Mesodermal cell (in vitro differentiated cells): ENCODE results near the gene DRAP1.
"Not testable (repeated sequence)": the region's sequence is repeated elsewhere in the genome, so short reads cannot be mapped to it uniquely, and the experiment has no call there.

Source experiments
- H3K27ac ChIP-seq: 2 replicates; pipeline ENCODE4 v1.7.0; 2013; ENCODE audit warnings: mild to moderate bottlenecking, low read depth, low read length, moderate library complexity; ENCODE audit not compliant: severe bottlenecking
- H3K36me3 ChIP-seq: 2 replicates; pipeline ENCODE4 v1.7.1; 2013; ENCODE audit warnings: mild to moderate bottlenecking, low read length, moderate library complexity; ENCODE audit not compliant: control insufficient read depth, insufficient read depth
- H3K4me1 ChIP-seq: one replicate; pipeline ENCODE4 v1.7.1; 2013; ENCODE audit warnings: mild to moderate bottlenecking, low read length; ENCODE audit not compliant: insufficient read depth, control insufficient read depth, poor library complexity, severe bottlenecking
- H3K4me3 ChIP-seq: 2 replicates; pipeline ENCODE4 v1.7.0; 2013; ENCODE audit warnings: low read length, control low read depth, mild to moderate bottlenecking; ENCODE audit not compliant: insufficient read depth, poor library complexity, severe bottlenecking; ENCODE audit errors: extremely low read depth
- H3K9me3 ChIP-seq: 2 replicates; pipeline ENCODE4 v1.7.1; 2013; ENCODE audit warnings: mild to moderate bottlenecking, low read length, moderate library complexity; ENCODE audit not compliant: control insufficient read depth
- WGBS, 2 experiments: methylation state at CpG; one replicate each; pipeline ENCODE4 v1.1.5; 2013; ENCODE audit warnings: missing lambda C conversion rate in 2 of 2; ENCODE audit not compliant: insufficient coverage in 2 of 2; 5-methylcytosine and 5-hydroxymethylcytosine counted together

The DRAP1 gene

DNA sequence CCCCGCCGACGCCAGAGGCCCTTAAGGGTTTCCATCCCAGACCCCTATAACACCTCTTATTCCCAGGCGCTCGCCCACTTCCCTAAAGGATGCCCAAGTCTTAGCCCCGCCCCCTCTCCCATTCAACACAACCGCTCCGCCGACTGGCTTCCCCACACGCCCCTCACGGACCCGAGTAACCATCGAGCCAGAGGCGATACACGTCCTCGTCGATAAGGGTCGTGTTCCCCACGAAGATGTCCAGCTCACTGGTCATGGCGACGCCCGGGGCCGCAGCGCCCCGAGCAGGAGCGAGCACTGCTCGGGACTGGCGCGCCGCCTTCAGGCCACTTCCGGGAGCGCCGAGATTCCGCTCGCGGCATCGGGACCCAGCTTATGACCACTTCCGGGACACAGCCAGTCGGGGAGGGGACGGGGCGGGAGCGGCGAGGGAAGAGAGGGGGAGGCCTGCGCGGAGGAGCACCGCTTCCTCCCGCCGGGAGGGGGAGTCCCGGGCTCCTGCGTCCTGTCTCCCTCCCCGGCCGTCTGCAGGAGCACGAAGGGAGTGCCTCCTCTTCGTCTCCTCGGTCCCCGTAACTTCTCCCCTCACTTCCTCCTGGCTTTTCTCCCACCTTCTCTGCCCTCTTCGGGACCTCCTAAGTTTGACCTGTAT, 30.9 kb upstream of the DRAP1 start, which contains the start of gene FIBP:
Gene FIBP, minus strand, starts transcription at position 309 of the 652 bp plus-strand sequence. Its CDS starts 53 bp downstream, at position 256.
- Histone ChIP-seq H3K9me3 (no peaks in the 10 kb centered on the region), H3K4me1 (peaks cover 37% of the 10 kb centered on the region)
- WGBS, 2 experiments: 0% methylated on average over 45 to 55 of the region's 57 CpGs

DNA sequence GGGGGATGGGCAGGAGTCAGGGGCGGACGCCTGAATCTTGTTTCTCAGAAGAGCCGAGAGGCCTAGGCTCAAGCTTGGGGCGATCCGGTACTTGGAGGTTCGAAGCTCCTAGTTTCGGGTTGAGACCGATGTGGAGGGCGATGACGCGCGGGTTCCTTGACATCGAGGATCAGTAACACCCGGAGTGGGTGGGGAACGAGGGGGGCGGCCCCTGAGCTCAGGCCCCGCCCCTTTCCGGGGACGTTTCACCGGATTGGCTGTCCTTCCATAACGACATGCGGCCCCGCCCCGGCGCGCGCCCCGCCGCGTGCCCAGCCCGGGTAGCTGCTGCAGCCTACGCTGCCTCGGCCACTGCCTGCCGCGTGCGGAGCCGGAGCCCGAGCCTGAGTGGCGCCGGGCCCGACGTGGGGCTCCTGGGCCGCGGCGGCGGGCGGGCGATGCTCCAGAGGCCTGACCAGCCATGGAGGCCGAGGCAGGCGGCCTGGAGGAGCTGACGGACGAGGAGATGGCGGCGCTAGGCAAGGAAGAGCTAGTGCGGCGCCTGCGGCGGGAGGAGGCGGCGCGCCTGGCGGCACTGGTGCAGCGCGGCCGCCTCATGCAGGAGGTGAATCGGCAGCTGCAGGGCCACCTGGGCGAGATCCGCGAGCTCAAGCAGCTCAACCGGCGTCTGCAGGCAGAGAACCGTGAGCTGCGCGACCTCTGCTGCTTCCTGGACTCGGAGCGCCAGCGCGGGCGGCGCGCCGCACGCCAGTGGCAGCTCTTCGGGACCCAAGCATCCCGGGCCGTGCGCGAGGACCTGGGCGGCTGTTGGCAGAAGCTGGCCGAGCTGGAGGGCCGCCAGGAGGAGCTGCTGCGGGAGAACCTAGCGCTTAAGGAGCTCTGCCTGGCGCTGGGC, 28.7 kb upstream of the DRAP1 start, which contains the start of gene CCDC85B:
Gene CCDC85B, plus strand, starts transcription at position 350 of the 895 bp plus-strand sequence. Its CDS starts 111 bp downstream, at position 461.
- peak within 1 kb of the TSS; percentile 59 for H3K4me3 ChIP-seq
- H3K36me3 ChIP-seq: peaks cover 49% of the 10 kb centered on the region
- WGBS, 2 experiments: 0 to 1% methylated on average over 63 to 88 of the region's 94 CpGs
- peaks cover 48% of the 10 kb centered on the region for H3K4me1 ChIP-seq
- H3K9me3 ChIP-seq: no peaks in the 10 kb centered on the region
- H3K27ac ChIP-seq: peak within 1 kb of the TSS; percentile 78

More for the DNA sequence above, 30.9 kb upstream of the DRAP1 start, which contains the start of gene FIBP:
- Histone ChIP-seq H3K4me3 (peak within 1 kb of the TSS; percentile 67), H3K36me3 (peaks cover 55% of the 10 kb centered on the region), H3K27ac (peak within 1 kb of the TSS; percentile 96)

DNA sequence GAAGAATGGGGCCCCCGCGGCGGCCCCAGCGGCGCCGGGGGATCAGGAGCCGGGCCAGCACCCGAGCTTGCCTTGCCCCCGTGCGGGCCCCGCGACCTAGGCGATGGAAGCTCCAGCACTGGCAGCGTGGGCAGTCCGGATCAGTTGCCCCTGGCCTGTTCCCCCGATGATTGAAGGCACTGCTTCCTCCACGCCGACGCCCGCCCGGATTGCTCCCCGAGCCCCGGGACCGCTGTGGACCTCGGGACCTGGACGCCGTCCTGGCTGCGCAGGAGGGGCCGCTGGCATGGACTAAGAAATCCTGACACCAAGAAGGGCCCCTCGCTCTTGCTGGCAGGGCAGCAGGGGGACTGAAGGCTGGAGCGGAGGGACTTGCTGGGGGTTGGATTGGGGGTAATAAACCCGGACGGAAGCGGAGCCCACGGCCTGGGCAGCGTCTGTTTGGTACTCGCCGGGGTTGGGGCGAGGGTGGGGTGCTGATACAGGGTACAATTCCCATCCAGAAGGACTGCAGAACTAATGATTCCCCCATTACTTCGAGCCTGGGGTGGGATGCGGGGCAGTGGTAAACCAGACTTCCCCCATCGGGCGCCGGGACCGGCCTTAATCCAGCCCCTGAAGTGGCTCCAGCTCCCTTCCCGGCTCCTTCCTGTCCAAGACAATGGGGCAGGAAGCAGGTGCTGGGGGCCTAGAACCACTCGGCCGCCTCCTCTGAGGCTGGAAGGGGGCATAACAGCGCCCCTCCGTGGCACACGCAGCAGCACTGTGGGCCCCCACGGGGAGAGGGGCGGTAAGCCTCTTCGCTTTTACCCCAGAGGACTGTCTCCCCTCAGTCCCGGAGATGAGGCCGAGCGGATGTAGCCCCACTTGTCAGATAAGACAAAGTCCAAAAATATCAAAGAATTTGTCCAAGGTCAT, 27.7 kb upstream of the DRAP1 start:
- H3K4me1 ChIP-seq: peaks cover 50% of the 10 kb centered on the region
- 2 to 10% methylated on average over 43 to 45 of the region's 57 CpGs for WGBS, 2 experiments
- H3K36me3 ChIP-seq: peaks cover 49% of the 10 kb centered on the region
- peak overlapping the region; percentile 59 for H3K4me3 ChIP-seq
- H3K27ac ChIP-seq: peak overlapping the region; percentile 78
- H3K9me3 ChIP-seq: no peaks in the 10 kb centered on the region

DNA sequence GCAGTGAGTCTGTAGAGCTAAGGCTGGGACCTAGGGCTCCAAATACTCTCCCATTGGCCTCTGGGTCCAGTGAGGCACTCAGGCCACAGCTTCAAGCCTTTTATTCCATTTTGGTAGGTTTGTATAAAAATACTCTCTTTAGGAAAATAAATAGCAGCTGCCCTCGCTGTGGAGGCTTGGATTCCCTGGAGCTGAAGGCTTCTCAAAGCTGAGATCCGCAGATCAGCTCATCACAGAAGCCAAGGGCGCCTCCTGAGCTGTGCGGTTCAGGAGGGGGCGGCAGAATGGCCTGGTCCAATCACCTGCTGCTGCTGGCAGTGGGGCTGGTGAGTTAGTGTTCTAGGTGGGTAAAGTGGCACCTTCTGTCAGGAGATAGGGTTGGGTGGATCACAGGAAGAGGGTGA, 27.1 kb upstream of the DRAP1 start:
- not testable (repeated sequence) for H3K9me3 ChIP-seq
- peak overlapping the region; percentile 59 for H3K4me3 ChIP-seq
- peaks cover 49% of the 10 kb centered on the region for H3K36me3 ChIP-seq
- peaks cover 49% of the 10 kb centered on the region for H3K4me1 ChIP-seq
- H3K27ac ChIP-seq: peak overlapping the region; percentile 78
- 90 to 92% methylated on average over 5 of the region's 5 CpGs for WGBS, 2 experiments

DNA sequence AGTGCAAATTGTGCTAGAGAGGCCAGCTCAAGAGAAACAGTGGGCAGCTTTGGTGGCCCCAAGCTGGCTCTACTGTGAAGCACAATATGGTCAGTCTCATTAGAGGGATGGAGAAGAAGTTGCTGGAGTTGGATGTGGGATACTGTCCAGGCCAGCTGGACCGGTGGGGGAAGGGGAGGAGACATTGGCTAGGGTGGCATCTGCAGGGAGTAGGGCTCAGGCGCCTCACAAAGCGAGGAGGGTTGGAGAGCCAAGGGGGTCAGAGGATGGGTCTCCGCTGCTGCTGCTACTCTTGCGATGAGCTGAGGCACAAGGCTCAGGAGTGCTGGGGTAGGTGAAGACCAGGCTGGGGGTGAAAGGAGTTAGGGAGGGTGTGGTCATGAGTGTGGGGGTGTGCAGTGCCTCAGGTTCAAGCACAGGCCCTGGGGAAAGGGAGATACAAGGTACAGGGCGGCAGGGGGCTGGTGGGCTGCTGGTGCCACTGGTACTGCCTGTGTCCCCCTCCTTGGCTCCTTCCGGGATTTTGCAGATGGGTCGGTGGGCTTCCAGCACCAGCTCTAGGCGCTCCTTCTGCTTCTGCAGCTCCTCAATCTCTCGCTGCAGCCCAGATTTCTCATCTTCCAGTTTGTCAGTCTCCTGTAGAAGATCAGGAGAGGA, 26.4 kb upstream of the DRAP1 start:
- Histone ChIP-seq H3K36me3 (peaks cover 53% of the 10 kb centered on the region), H3K4me1 (peaks cover 45% of the 10 kb centered on the region), H3K4me3 (no peak overlapping the region), H3K9me3 (no peaks in the 10 kb centered on the region), H3K27ac (no peak overlapping the region)
- 87 to 90% methylated on average over 8 of the region's 10 CpGs for WGBS, 2 experiments

DNA sequence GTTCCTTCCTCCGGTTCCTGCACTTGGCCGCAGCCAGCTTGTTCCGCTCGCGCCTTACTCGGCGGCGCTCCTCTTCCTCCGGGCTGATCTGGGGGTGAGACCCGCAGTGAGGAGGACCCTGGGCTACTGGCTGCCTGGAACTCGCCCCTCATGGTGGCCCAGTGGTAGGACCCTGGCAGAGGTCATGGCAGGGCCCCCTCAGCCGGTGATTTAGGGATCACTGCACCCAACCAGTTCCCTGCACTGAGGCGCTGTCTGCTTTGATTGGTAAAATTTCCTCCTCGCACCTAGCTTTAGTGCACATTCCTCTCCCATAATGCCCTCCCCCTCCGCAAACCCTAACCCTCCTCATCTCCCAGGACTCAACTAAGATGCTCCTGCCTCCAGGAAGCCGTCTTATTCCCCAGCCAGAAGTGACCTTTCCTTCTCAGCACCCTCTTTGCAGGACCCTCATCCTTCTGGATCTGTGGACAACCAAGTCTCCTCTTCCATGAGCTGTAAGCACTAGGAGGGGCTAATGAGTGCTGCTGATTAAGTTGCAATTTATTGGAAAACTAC, 25.1 kb upstream of the DRAP1 start:
- 92 to 95% methylated on average over 7 to 14 of the region's 16 CpGs for WGBS, 2 experiments
- Histone ChIP-seq H3K4me1 (peaks cover 45% of the 10 kb centered on the region), H3K9me3 (no peaks in the 10 kb centered on the region), H3K4me3 (no peak overlapping the region), H3K36me3 (peaks cover 58% of the 10 kb centered on the region), H3K27ac (no peak overlapping the region)

DNA sequence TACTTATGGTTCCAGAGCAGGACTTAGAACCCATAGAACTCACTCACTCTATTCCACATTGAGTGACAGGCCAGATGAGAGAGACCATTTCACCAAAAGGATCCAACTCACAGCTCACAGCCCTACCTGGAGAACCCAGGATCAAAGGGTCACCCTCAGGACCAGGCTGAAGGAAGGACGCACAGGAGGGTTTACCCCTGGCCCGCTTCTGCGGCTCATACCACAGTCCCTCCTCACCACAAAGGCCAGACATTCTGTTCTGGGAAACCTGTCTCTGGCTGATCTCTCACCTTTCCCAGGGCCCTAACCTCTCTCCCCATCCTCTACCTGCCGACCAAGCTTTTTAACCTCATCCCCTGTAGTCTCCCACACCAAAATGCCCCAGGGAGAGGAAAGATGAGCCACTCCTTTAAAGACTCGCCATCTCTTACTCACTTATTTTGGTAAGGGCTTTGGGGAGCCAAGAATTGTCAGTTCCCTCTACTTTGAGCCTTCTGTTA, 23.7 kb upstream of the DRAP1 start:
- Histone ChIP-seq H3K9me3 (no peaks in the 10 kb centered on the region), H3K4me3 (no peak overlapping the region), H3K4me1 (peaks cover 34% of the 10 kb centered on the region), H3K36me3 (peaks cover 58% of the 10 kb centered on the region), H3K27ac (no peak overlapping the region)
- WGBS, 2 experiments: 86 to 100% methylated on average over 2 to 3 of the region's 5 CpGs

DNA sequence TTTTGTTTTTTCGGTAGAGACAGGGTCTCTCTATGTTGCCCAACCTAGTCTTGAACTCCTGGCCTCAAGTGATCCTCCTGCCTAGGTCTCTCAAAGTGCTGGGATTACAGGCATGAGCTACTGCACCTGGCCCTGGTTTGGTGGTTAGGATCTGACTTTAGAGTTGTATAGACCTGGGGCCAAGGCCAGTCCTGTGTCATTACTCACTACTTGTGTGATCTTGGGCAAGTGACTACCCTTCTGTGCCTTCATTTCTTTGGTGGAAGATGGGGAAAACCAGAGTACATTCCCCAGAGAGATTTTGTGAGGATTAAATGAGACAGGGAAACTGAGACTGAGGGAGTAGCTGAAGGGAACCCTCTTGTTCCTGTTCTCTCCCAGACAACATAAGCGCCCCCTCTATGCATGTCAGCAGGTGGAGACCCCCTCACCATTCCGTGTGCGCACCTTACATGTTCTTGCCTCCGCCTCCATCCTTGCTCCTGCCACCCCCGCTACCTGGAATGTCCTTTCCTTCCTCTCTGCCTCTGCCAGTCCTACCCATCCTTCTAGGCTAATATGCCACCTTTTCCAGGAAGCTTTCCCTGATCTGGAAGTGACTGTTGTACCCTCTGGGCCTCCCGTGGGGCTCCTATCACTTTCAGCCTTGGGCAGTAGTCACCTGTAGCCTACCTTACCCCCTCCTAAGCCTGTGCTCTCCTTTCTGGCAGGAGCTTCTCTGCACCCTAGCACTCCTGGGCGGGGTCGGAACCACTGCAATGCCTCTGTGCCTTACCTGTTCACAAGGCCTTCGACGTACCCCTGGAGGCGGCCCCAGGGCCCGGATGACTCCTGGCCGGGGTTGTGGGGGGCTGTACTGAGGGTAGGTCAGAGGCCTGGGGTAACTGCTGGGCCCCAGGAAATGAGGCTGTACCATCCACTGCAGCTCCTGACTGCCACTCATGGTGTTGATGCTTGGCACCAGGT, 22.9 kb upstream of the DRAP1 start:
- Histone ChIP-seq H3K27ac (no peak overlapping the region), H3K36me3 (peaks cover 58% of the 10 kb centered on the region), H3K4me3 (no peak overlapping the region)

DNA sequence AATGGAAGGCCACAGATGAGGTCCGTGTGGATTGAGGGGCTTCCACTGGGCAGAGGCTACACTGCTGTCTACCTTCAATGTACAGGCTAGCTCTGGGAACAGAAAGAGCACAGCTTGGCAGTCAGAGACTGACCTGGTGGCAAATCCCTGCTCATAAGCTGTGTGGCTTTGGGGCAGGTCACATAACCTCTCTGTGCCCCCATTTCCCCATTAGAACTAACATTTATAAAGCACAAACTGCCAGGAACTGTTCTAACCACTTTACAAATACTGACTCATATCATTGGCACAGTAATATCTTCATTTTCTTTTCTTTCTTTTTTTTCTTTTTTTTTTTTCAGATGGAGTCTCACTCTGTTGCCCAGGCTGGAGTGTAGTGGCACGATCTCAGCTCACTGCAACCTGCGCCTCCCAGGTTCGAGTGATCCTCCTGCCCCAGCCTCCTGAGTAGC, 22.2 kb upstream of the DRAP1 start:
- 84 to 100% methylated on average over 3 to 4 of the region's 4 CpGs for WGBS, 2 experiments
- Histone ChIP-seq H3K36me3 (peaks cover 53% of the 10 kb centered on the region), H3K4me3 (no peak overlapping the region), H3K9me3 (no peaks in the 10 kb centered on the region), H3K27ac (no peak overlapping the region), H3K4me1 (peaks cover 46% of the 10 kb centered on the region)

More for the DNA sequence above, 22.9 kb upstream of the DRAP1 start:
- Histone ChIP-seq H3K9me3 (no peaks in the 10 kb centered on the region), H3K4me1 (peaks cover 38% of the 10 kb centered on the region)
- 94 to 99% methylated on average over 12 of the region's 14 CpGs for WGBS, 2 experiments
